ENCODE data around the gene TREML1.
"Not testable (repeated sequence)": the region's sequence is repeated elsewhere in the genome, so short reads cannot be mapped to it uniquely, and the experiment has no call there.

Gene TREML1

DNA sequence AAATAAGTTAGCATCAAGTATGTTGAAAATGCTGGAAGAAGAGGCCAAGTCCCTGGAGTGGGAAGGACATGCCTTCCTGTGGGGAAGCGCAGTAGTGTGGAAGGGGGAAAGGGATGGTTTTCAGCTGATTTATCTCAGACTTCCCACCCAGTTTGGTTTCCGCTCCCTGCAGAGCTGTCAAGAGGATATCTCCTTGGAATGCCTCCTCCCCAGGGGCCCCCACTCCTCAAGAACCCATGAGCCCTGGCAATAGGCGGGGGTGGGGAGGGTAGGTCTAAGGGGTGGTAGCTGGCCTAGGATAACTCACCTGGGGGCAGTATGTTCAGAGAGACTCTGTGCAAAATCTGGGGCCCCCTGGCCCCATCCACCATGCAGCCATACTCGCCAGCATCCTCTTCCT is 696 bp downstream of the TREML1 start:
- in situ Hi-C loops (cut with MboI; ENCODE audit: low sequenced_read_pairs): no loop called here

DNA sequence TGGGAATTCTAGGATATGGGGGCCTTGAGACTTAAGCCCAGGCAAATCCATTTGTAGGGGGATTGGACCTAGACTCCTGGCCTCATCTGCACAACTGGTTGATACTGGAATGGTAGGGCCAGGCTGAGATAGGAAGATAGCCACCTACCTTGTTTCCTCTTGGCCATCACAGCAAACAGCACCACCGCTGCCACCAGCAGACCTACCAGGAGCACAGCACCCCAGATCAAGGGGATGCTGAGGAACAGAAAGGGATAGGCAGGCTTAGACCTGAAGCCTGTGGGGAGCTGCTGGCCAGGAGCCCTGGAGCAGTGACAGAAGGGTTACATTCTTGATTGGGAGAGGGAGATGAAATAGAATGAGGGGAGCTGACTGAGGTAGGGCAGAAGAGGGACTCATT is 3.5 kb downstream of the TREML1 start:
- in situ Hi-C loops (cut with MboI; ENCODE audit: low sequenced_read_pairs): no loop called here

DNA sequence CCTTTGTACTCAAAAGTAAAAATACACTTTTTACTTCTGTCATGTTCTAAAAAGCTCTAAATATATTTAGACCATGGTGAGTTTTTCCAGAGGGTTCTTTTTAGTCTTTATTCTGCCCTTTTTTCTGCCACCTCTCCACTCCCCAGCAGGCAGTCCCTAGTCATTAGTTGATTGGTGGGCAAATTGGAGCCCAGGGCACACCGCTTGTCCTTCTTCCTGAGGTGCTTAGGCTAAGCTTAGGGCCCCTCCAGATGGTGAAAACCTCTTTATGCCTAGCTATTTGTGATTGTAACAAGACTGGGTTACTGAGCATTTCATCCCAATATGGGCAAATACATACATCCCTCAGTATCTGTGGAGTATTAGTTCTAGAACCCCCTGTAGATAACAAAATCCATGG is 6.2 kb downstream of the TREML1 start:
- in situ Hi-C loops (cut with MboI; ENCODE audit: low sequenced_read_pairs): no loop called here

DNA sequence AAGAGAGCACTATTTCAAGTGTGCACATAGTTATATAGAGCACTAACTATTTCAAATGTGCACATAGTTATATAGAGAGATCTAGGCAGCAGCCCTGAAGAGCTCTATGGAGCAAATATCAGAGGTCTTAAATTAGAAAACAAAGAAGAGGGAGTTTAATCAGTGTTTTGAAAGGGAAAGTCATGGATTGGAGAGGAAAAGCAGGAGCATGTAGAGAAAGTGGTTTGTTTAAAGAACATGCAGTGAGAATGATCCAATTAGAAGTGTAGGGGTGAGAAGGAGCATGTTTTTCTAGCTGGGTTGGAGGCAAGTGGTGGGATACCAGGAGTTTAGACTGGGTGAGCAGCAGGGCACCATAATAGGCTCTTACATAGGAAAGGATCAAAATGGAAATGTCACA is 17.2 kb downstream of the TREML1 start:
- in situ Hi-C loops (cut with MboI; ENCODE audit: low sequenced_read_pairs): no loop called here

DNA sequence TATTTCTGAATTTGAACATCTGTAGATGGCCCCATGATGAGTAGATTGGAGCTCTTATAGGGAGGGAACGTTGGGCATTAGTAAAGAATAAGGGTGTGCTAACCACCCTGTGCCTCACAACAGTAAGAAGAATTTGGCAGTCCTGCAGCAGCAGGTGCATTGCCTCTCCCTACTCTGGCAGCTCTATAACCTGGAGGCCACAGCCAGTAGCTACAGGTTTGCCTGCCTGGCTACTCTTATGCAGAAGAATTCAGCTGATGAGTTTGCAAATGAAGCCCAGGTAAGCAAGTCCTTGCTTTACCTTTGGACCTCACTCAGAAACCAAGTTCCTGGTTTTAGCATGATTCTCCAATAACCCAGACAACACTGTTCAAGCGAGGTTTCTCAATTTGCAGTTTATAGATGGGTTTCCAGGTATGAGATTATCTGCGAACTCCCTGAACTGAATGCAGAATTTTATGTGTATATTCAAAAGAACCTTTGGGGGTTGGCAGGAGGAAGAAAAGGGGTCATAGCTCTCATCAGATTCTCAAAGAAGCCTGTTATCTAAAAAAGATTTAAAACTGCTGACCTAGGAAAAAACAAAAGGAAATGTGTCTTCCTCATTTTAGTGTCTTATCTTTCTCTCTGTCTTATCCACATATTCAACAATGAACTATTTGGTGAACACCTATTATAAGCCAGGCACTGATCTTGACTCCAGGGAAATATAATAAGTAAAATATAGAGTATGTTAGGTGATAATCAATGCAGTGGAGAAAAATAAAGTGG is 18.9 kb downstream of the TREML1 start:
- in situ Hi-C loops (cut with MboI; ENCODE audit: low sequenced_read_pairs): no loop called here

DNA sequence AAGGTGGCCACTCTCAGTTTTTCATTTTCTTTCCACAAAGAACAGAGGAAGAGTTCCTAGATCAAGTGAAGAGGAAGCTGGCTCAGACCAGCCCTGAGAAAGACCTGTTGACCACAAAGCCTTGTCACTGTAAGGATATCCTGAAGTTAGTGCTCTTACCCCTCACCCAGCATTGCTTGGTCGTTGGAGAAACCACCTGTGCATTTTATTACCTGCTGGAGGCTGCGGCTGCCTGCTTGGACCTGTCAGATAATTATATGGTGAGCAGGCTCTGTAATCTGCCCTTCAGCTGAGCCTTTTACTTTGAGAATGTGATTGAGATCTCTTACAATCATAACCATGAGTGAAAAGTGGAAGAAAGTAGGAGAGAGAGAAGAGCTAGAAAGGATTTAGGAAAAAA is 21.9 kb downstream of the TREML1 start:
- in situ Hi-C loops (cut with MboI; ENCODE audit: low sequenced_read_pairs): no loop called here

DNA sequence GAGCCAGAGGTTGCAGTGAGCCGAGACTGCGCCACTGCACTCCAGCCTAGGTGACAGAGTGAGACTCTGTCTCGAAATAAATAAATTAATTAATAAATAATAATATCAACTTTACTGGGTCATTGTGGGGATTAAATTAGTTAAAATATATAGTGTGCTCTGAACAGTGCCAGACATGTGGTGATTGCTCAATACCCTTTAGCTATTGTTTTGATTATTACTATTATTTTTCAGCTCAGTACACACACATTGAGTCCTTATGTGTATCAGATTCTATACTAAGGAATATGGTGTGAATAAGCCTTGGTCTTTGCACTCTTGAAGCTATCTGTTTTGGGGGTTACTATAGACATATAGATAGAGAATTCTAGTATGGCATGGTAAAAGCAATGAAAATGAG is 28.9 kb downstream of the TREML1 start:
- in situ Hi-C loops (cut with MboI; ENCODE audit: low sequenced_read_pairs): no loop called here

DNA sequence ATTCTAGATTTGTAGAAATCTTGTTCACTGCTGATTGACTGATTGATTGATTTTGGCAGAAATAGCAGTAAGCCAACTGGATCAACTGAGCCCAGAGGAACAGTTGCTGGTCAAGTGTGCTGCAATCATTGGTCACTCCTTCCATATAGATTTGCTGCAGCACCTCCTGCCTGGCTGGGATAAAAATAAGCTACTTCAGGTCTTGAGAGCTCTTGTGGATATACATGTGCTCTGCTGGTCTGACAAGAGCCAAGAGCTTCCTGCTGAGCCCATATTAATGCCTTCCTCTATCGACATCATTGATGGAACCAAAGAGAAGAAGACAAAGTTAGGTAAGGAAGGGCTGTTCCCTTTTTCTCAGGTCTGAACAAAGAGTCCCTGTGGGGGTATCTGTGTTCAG is 31.2 kb downstream of the TREML1 start:
- in situ Hi-C loops (cut with MboI; ENCODE audit: low sequenced_read_pairs): no loop called here

DNA sequence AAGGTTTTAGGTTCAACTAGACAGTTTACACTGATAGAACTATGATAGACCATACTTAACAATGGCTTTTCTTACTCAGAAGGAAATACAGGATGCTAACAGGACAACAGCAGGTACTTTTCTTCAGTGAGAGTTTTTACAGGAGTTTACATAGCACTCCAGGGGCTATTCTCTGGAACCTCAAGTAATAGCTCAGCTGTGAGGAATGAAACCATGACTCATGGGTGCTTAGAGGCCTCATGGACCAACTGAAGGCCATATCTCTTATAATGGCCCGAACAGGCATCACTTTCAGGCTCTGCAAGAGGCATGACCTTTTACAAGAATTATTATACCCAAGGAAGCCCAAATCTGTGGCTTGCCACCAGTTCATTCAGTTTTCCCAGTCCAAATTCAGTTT is 31.8 kb downstream of the TREML1 start:
- in situ Hi-C loops (cut with MboI; ENCODE audit: low sequenced_read_pairs): no loop called here

DNA sequence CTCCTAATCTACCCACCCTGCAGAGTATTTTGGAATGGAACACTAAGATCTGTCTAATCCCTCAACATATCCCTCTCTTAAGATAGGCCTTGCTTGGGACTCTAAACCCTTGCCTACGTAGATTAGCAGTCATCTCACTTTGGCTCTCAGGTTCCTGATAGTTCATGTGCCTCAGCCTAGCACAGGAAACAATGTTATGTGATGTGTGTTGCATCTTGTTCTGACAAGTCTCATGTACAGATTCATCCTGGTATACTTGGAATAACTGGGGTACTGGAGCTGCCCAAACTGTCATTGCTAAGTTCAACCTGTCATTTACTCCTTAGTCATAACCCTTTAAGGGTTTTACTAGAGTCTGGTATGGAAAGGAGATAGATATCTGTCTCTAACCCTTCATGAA is 34.1 kb downstream of the TREML1 start:
- in situ Hi-C loops (cut with MboI; ENCODE audit: low sequenced_read_pairs): no loop called here

DNA sequence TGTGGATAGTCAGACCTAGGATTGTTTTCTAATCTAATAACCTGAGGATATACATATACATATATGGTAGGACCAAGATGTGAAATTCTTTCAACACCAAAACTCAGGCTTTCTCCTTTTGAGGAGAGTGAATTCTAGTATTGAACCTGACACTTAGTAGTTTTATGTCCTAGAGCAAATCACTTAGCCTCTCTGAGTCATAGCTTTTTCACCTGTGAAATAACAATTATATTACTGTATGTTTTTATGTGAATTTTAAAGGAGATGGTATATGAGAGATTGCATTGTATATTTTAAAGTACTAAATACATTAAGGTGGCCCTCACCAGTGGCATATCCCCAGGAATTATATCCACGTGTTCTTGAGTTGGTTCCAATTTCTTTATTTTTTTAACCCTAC is 34.6 kb downstream of the TREML1 start:
- in situ Hi-C loops (cut with MboI; ENCODE audit: low sequenced_read_pairs): no loop called here

DNA sequence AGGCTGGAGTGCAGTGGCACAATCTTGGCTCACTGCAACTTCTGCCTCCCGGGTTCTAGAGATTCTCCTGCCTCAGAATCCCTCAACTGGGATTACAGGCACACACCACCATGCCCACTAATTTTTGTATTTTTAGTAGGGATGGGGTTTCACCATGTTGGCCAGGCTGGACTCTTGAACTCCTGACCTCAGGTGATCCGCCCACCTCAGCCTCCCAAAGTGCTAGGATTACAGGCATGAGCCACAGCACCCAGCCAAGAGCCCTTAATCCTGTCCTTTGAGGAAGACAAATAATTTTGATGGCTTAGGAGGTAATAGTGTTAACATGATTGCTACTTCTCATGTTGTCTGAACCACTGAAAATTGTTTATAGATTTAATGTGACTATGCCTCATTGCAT is 39.1 kb downstream of the TREML1 start:
- in situ Hi-C loops (cut with MboI; ENCODE audit: low sequenced_read_pairs): not testable (repeated sequence)

DNA sequence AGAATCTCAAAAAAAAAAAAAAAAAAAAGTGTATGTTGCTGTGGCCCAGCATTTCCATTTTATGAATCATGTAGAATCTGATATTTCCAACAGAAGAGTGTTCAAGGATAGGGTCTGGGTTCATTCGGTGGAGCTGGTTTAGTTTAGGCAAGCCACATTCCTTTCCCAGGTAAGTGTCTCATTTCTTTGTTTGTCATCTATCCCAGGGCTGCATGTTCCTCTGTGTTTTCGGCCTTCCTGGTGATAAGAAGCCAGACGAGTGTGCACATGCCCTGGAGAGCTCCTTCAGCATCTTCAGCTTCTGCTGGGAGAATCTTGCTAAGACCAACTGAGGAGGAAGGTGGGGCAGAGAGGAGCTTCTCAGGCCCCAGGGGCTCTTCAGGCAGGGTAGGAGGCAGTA is 43.1 kb downstream of the TREML1 start:
- in situ Hi-C loops (cut with MboI; ENCODE audit: low sequenced_read_pairs): no loop called here

DNA sequence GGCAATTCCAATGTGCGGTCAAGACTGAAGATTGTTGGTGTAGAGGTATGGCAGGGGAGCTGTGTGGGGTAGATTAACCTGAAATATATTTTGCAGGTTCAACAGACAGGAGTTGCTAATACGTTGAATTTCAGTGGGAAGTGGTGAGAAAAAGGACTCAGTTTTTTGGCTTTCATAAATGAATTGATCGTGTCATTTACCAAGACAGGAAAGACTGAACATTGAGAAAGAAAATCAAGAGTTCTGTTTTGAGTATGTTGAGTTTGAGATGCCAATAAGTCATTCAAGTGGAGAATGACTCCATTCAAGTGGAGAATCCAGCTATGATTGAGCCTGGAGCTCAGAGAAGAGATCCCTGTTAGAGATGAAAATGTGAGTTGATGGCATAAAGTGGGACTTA is 50.3 kb downstream of the TREML1 start:
- in situ Hi-C loops (cut with MboI; ENCODE audit: low sequenced_read_pairs): no loop called here

DNA sequence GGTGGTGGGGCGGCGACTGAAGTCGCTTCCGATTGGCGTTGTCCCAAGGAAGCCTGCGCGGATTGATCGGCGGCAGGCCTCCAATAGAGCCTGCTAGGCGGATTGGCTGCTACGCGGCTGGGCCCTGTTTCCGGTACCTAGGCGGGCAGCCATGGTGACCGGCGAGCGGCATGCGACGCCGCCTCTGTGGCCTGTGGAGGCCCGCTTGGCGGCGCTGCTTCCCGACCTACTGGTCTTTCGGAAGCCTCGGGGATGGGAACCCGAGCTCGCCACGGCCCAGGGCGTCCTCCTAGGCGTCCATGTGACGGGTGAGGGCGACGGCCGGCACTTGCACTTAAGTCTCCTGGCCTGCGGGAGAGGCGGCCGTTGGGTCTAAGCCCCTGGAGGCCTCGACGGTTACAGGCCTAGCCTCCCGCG is 53.3 kb downstream of the TREML1 start:
- in situ Hi-C loops (cut with MboI; ENCODE audit: low sequenced_read_pairs): no loop called here
